B cell (primary cell): ENCODE measurements around the gene PINK1. TPM values are rescaled to one million over a fixed set of nuclear protein-coding genes. Genes with fewer than 3 reads are reported as not detected.

ENCODE experiments used
- ATAC-seq: fragments of 200-7000 bp; cut with Tn5 transposase; one replicate; pipeline ENCODE4 v1.10.0; 2021; ENCODE audit warnings: low read depth, mild to moderate bottlenecking, moderate number of reproducible peaks, moderate library complexity
- CTCF ChIA-PET: fragments of 350-600 bp; sonication (Branson Sonifier 250); formaldehyde crosslinking; loops from one replicate; lab custom pipeline; 2021; ENCODE audit warnings: antibody characterized with exemption, inconsistent platforms; lab: Charles Lee
- POLR2A ChIA-PET: fragments of 350-600 bp; sonication (Branson Sonifier 250); formaldehyde crosslinking; loops from one replicate; lab custom pipeline; 2021; ENCODE audit warnings: antibody characterized with exemption; lab: Charles Lee
- DNase-seq: peaks from one replicate; pipeline ENCODE4 v3.0.0; 2013
- H2AFZ ChIP-seq: 2 replicates; pipeline ENCODE4 v1.6.1; 2012; ENCODE audit warnings: mild to moderate bottlenecking, low read depth, low read length; ENCODE audit not compliant: insufficient read depth, poor library complexity, severe bottlenecking
- H3K27ac ChIP-seq, 2 donors: 1 replicate in 1 of 2; 2 replicates in 1 of 2; pipeline ENCODE4 v1.5.1; 2012 to 2013; ENCODE audit warnings: low read length in 2 of 2, mild to moderate bottlenecking in 2 of 2, moderate library complexity in 1 of 2
- H3K27me3 ChIP-seq, 4 experiments: fragments of 200-600 bp in 1 of 4; sonication (generic) in 1 of 4; replicated peaks in 1 of 4; 1 replicate in 2 of 4; 2 replicates in 2 of 4; pipeline versions ENCODE4 v1.6.1 to v1.7.0; 2013 to 2016; ENCODE audit warnings: low read length in 3 of 4, mild to moderate bottlenecking in 2 of 4, mixed read lengths in 1 of 4, moderate library complexity in 1 of 4; ENCODE audit not compliant: insufficient read depth in 4 of 4, control insufficient read depth in 3 of 4; ENCODE audit errors: control extremely low read depth in 1 of 4
- H3K36me3 ChIP-seq, 2 experiments: replicated peaks in 1 of 2; 1 replicate in 1 of 2; 2 replicates in 1 of 2; pipeline versions ENCODE4 v1.6.1 to v1.7.1; 2013; ENCODE audit warnings: low read length in 1 of 2; ENCODE audit not compliant: insufficient read depth in 2 of 2, control insufficient read depth in 1 of 2; ENCODE audit errors: control extremely low read depth in 1 of 2, extremely low read depth in 1 of 2
- H3K4me1 ChIP-seq, 2 donors: fragments of 200-600 bp in 1 of 2; sonication (generic) in 1 of 2; 1 replicate in 1 of 2; 2 replicates in 1 of 2; pipeline versions ENCODE4 v1.5.1 to v1.6.1; 2013 to 2017; ENCODE audit warnings: low read length in 2 of 2; ENCODE audit not compliant: control insufficient read depth in 2 of 2, insufficient read depth in 2 of 2
- H3K4me2 ChIP-seq: replicated peaks from 2 replicates; pipeline ENCODE3; 2012; ENCODE audit warnings: mild to moderate bottlenecking, low read depth, low read length; ENCODE audit not compliant: poor library complexity, severe bottlenecking
- H3K4me3 ChIP-seq, 5 experiments: fragments of 200-600 bp in 1 of 5; sonication (generic) in 1 of 5; 1 replicate in 3 of 5; 2 replicates in 2 of 5; pipeline versions ENCODE4 v1.5.1 to v1.7.0; 2011 to 2016; ENCODE audit warnings: low read length in 4 of 5, mild to moderate bottlenecking in 4 of 5, low read depth in 2 of 5, control low read depth in 1 of 5, moderate library complexity in 1 of 5; ENCODE audit not compliant: insufficient read depth in 1 of 5; ENCODE audit errors: control extremely low read depth in 1 of 5, extremely low read depth in 1 of 5
- H3K79me2 ChIP-seq: fragments of 200-600 bp; sonication (generic); one replicate; pipeline ENCODE4 v1.6.0; 2016; ENCODE audit warnings: low read length; ENCODE audit not compliant: control insufficient read depth, insufficient read depth
- H3K9ac ChIP-seq: fragments of 200-600 bp; sonication (generic); 2 replicates; pipeline ENCODE4 v1.6.1; 2017; ENCODE audit warnings: mild to moderate bottlenecking, low read length, moderate library complexity
- H3K9me3 ChIP-seq, 3 donors: one replicate each; pipeline versions ENCODE4 v1.6.1 to v1.7.1; 2013; ENCODE audit warnings: low read length in 2 of 3; ENCODE audit not compliant: control insufficient read depth in 2 of 3, insufficient read depth in 1 of 3; ENCODE audit errors: control extremely low read depth in 1 of 3
- H4K20me1 ChIP-seq: 2 replicates; pipeline ENCODE4 v1.6.0; 2012; ENCODE audit warnings: mild to moderate bottlenecking, low read length; ENCODE audit not compliant: insufficient read depth, control insufficient read depth, poor library complexity, severe bottlenecking
- H3K27ac Mint-ChIP-seq: one replicate; pipeline ENCODE4 v1.8.0; 2021; ENCODE audit warnings: mixed read lengths
- H3K27me3 Mint-ChIP-seq: one replicate; pipeline ENCODE4 v1.8.0; 2021; ENCODE audit warnings: mixed read lengths
- H3K4me1 Mint-ChIP-seq: one replicate; pipeline ENCODE4 v1.8.0; 2021; ENCODE audit warnings: mixed read lengths
- H3K4me3 Mint-ChIP-seq: one replicate; pipeline ENCODE4 v1.8.0; 2021; ENCODE audit warnings: mixed read lengths
- H3K9me3 Mint-ChIP-seq: one replicate; pipeline ENCODE4 v1.8.0; 2022; ENCODE audit warnings: mixed read lengths; ENCODE audit not compliant: insufficient read depth
- CTCF ChIP-seq: fragments of 200-600 bp; IDR thresholded peaks from one replicate; pipeline ENCODE4 v1.8.0; 2022; ENCODE audit warnings: antibody characterized with exemption, mild to moderate bottlenecking
- EZH2 ChIP-seq: IDR thresholded peaks from 2 replicates; pipeline ENCODE4 v1.6.1; 2012; ENCODE audit warnings: borderline replicate concordance, low read depth, mild to moderate bottlenecking, moderate library complexity, low read length; ENCODE audit not compliant: insufficient read depth, poor library complexity, severe bottlenecking
- WGBS: methylation state at CpG from one replicate; pipeline ENCODE4 v1.1.5; 2013; ENCODE audit warnings: missing lambda C conversion rate; ENCODE audit not compliant: insufficient coverage; 5-methylcytosine and 5-hydroxymethylcytosine counted together
- intact Hi-C: fragments of 100-400 bp; cut with micrococcal nuclease; formaldehyde crosslinking; loops from one replicate; pipeline ENCODE4 v1.10.0; 2022
- polyA plus RNA-seq: library from polyadenylated mRNA; depleted of rRNA; stranded (reverse); fragments of >200 nt; gene quantifications from 2 replicates; pipeline ENCODE4 v1.2.3, GENCODE V29; 2012
- total RNA-seq, 2 donors: library from RNA; stranded (reverse); fragments of 120-200 nt in 1 of 2; gene quantifications; 1 replicate in 1 of 2; 2 replicates in 1 of 2; pipeline versions ENCODE4 v1.2.3 to v1.2.4, GENCODE V29; 2013 to 2022

The PINK1 gene
- total and polyA plus RNA-seq, 2 donors (not counting 1 experiment from before 2014, with no cell fraction given): 5.8 to 14.3 TPM

- intact Hi-C loops: no loop called here
- Histone ChIP-seq H2AFZ (no peak overlapping the region), H3K4me3 (no peak overlapping the region), H3K4me2 (no peak overlapping the region), H3K27me3 (peaks cover 0 to 4% (median 1%) of the 10 kb centered on the region in 4 experiments), H3K36me3 (no peaks in the 10 kb centered on the region), H3K9me3 (no peaks in the 10 kb centered on the region), H4K20me1 (no peaks in the 10 kb centered on the region), H3K4me1 (no peaks in the 10 kb centered on the region), H3K27ac (no peak overlapping the region), H3K9ac (no peak overlapping the region), H3K79me2 (no peaks in the 10 kb centered on the region)
- ChIA-PET POLR2A (no interaction called here), CTCF (interaction anchor here (1.5 kb wide), 1 partner anchor 8 kb away, joined by 5 read pairs; no protein-coding TSS in a partner anchor)
- Mint-ChIP-seq H3K4me1 (no peaks in the 10 kb centered on the region), H3K27ac (no peak overlapping the region), H3K9me3 (peaks cover 8% of the 10 kb centered on the region), H3K4me3 (no peak overlapping the region), H3K27me3 (peaks cover 33% of the 10 kb centered on the region)
- TF ChIP-seq EZH2 (no peak), CTCF (no peak)
- 100% methylated on average over 1 of the region's 1 CpG for WGBS
- no peak for ATAC-seq
- DNase-seq: no peak
Measured at GRCh38 chr1:20624709-20625108, 8.5 kb upstream of the PINK1 start.

- CTCF ChIA-PET: interaction anchor here (1.2 to 1.5 kb wide), 3 partner anchors 7 to 11 kb away, joined by 3 to 5 read pairs (median 4); no protein-coding TSS in a partner anchor
- Mint-ChIP-seq H3K27ac (no peak overlapping the region), H3K4me1 (no peaks in the 10 kb centered on the region), H3K27me3 (peaks cover 30% of the 10 kb centered on the region), H3K4me3 (no peak overlapping the region), H3K9me3 (peaks cover 8% of the 10 kb centered on the region)
- Histone ChIP-seq H3K27me3 (peaks cover 0 to 4% (median 1%) of the 10 kb centered on the region in 4 experiments), H3K9ac (no peak overlapping the region), H3K9me3 (no peaks in the 10 kb centered on the region), H3K4me2 (no peak overlapping the region), H4K20me1 (no peaks in the 10 kb centered on the region), H3K27ac (no peak overlapping the region), H3K79me2 (no peaks in the 10 kb centered on the region), H3K36me3 (no peaks in the 10 kb centered on the region), H3K4me3 (no peak overlapping the region), H2AFZ (no peak overlapping the region), H3K4me1 (no peaks in the 10 kb centered on the region)
- WGBS: 100% methylated on average over 2 of the region's 3 CpGs
- DNase-seq (no peak), ATAC-seq (no peak)
- intact Hi-C loops: no loop called here
- POLR2A ChIA-PET: no interaction called here
- no peak for TF ChIP-seq CTCF
- no peak for TF ChIP-seq EZH2
Measured at GRCh38 chr1:20625176-20626097, 7.8 kb upstream of the PINK1 start.
